Measurements from ENCODE around the gene FGF5.

The FGF5 gene

GRCh38 chr4:80266253-80266901 lies at the start of gene FGF5 (continued):
- TF ChIP-seq SP2 (tag by site-specific recombination; IDR thresholded peaks at IDR 0.05): peak; percentile 61
- TF ChIP-seq GLIS1 (tag by site-specific recombination; IDR thresholded peaks at IDR 0.05): peak; percentile 79
- no peak for TF ChIP-seq ZNF558 (tag by site-specific recombination; IDR thresholded peaks at IDR 0.05)
- TF ChIP-seq ELK4 (IDR thresholded peaks at IDR 0.05; ENCODE audit: borderline replicate concordance, low read depth, low read length): no peak
- TF ChIP-seq ZNF548 (tag by site-specific recombination; IDR thresholded peaks at IDR 0.05): no peak
- no peak for TF ChIP-seq BCL11A (tag by site-specific recombination; IDR thresholded peaks at IDR 0.05; ENCODE audit: low read depth)
- TF ChIP-seq FEZF1 (tag by site-specific recombination; IDR thresholded peaks at IDR 0.05): no peak
- TF ChIP-seq ZNF785 (tag by site-specific recombination; IDR thresholded peaks at IDR 0.05): no peak
- peak; percentile 93 for TF ChIP-seq ZNF513 (tag by site-specific recombination; IDR thresholded peaks at IDR 0.05)
- TF ChIP-seq INSM2 (tag by site-specific recombination; IDR thresholded peaks at IDR 0.05): no peak
- TF ChIP-seq SETDB1 (IDR thresholded peaks at IDR 0.05; ENCODE audit: insufficient read length, low read length): no peak
- no peak for TF ChIP-seq OSR2 (tag by site-specific recombination; IDR thresholded peaks at IDR 0.05)
- no peak for TF ChIP-seq ZNF544 (tag by site-specific recombination; IDR thresholded peaks at IDR 0.05)
- 0 out of 2 replicates have a peak, but pooled peaks have one; percentile 30 for TF ChIP-seq ZNF843 (tag by site-specific recombination; IDR thresholded peaks at IDR 0.05)
- peak; percentile 27; the same call in 1 of the 2 replicates for TF ChIP-seq ZNF600 (tag by site-specific recombination; IDR thresholded peaks at IDR 0.05)
- no peak for TF ChIP-seq ZNF624 (tag by site-specific recombination; IDR thresholded peaks at IDR 0.05)
- peak; percentile 43 for TF ChIP-seq MZF1 (tag by site-specific recombination; IDR thresholded peaks at IDR 0.05; ENCODE audit: borderline replicate concordance)
- peak; percentile 53; the same call in 1 of the 2 replicates for TF ChIP-seq ZNF341 (tag by site-specific recombination; IDR thresholded peaks at IDR 0.05; ENCODE audit: low read depth)
- TF ChIP-seq ZNF239 (tag by site-specific recombination; IDR thresholded peaks at IDR 0.05): no peak
- no peak for TF ChIP-seq ZNF514 (tag by site-specific recombination; IDR thresholded peaks at IDR 0.05)
- no peak for TF ChIP-seq ZBTB10 (tag by site-specific recombination; IDR thresholded peaks at IDR 0.05)
- TF ChIP-seq MEIS1 (CRISPR knock-in tag; IDR thresholded peaks at IDR 0.05; ENCODE audit: borderline replicate concordance): no peak
- TF ChIP-seq KLF17 (tag by site-specific recombination; IDR thresholded peaks at IDR 0.05): no peak
- TF ChIP-seq ZNF677 (tag by site-specific recombination; IDR thresholded peaks at IDR 0.05): no peak
- TF ChIP-seq ZSCAN18 (tag by site-specific recombination; IDR thresholded peaks at IDR 0.05): no peak
- TF ChIP-seq AEBP2 (tag by site-specific recombination; IDR thresholded peaks at IDR 0.05; ENCODE audit: borderline replicate concordance): no peak
- TF ChIP-seq ZBTB26 (tag by site-specific recombination; optimal IDR thresholded peaks at IDR 0.05): peak; percentile 86
